Measurements from ENCODE around the gene ZNF621.
"Not testable (repeated sequence)": the region's sequence is repeated elsewhere in the genome, so short reads cannot be mapped to it uniquely, and the experiment has no call there.

Gene ZNF621

GRCh38 chr3:40518067-40518466 is 6.7 kb upstream of the ZNF621 start:
- H3K4me3 Mint-ChIP-seq, result no peak overlapping the region
- H3K4me1 Mint-ChIP-seq (ENCODE audit: low read depth), result no peaks in the 10 kb centered on the region
- peaks cover 22% of the 10 kb centered on the region for H3K36me3 Mint-ChIP-seq (ENCODE audit: low read depth)
- H3K27me3 Mint-ChIP-seq (ENCODE audit: low read depth), result no peaks in the 10 kb centered on the region
- no peaks in the 10 kb centered on the region for H3K9me3 Mint-ChIP-seq
- no peak overlapping the region for H3K27ac Mint-ChIP-seq

- Mint-ChIP-seq H3K4me1 (ENCODE audit: low read depth) (peaks cover 2% of the 10 kb centered on the region), H3K27ac (no peak overlapping the region), H3K36me3 (ENCODE audit: low read depth) (peaks cover 19% of the 10 kb centered on the region), H3K4me3 (no peak overlapping the region), H3K9me3 (no peaks in the 10 kb centered on the region), H3K27me3 (ENCODE audit: low read depth) (no peaks in the 10 kb centered on the region)
These were observed 5.9 kb upstream of the ZNF621 start for GRCh38 chr3:40518848-40519247.

GRCh38 chr3:40521254-40521653 is 3.5 kb upstream of the ZNF621 start:
- Mint-ChIP-seq H3K27me3 (ENCODE audit: low read depth) (no peaks in the 10 kb centered on the region), H3K4me3 (no peak overlapping the region), H3K4me1 (ENCODE audit: low read depth) (peaks cover 17% of the 10 kb centered on the region), H3K9me3 (no peaks in the 10 kb centered on the region), H3K36me3 (ENCODE audit: low read depth) (peaks cover 7% of the 10 kb centered on the region), H3K27ac (no peak overlapping the region)

- Mint-ChIP-seq H3K9me3 (no peaks in the 10 kb centered on the region), H3K27ac (peak overlapping the region; percentile 76), H3K4me1 (ENCODE audit: low read depth) (peaks cover 24% of the 10 kb centered on the region), H3K27me3 (ENCODE audit: low read depth) (no peaks in the 10 kb centered on the region), H3K4me3 (no peak overlapping the region), H3K36me3 (ENCODE audit: low read depth) (peaks cover 17% of the 10 kb centered on the region)
These were observed 979 bp upstream of the ZNF621 start for GRCh38 chr3:40523781-40524180.

GRCh38 chr3:40524222-40524567 is 565 bp upstream of the ZNF621 start:
- H3K9me3 Mint-ChIP-seq, result no peaks in the 10 kb centered on the region
- H3K4me3 Mint-ChIP-seq, result peak overlapping the region; percentile 77
- peaks cover 21% of the 10 kb centered on the region for H3K36me3 Mint-ChIP-seq (ENCODE audit: low read depth)
- H3K27ac Mint-ChIP-seq, result peak overlapping the region; percentile 76
- H3K27me3 Mint-ChIP-seq (ENCODE audit: low read depth), result no peaks in the 10 kb centered on the region
- H3K4me1 Mint-ChIP-seq (ENCODE audit: low read depth), result peaks cover 26% of the 10 kb centered on the region

- Mint-ChIP-seq H3K4me3 (no peak overlapping the region), H3K4me1 (ENCODE audit: low read depth) (peaks cover 26% of the 10 kb centered on the region), H3K36me3 (ENCODE audit: low read depth) (peaks cover 63% of the 10 kb centered on the region), H3K9me3 (peaks cover 26% of the 10 kb centered on the region), H3K27me3 (ENCODE audit: low read depth) (no peaks in the 10 kb centered on the region), H3K27ac (no peak overlapping the region)
These were observed 3.7 kb downstream of the ZNF621 start for GRCh38 chr3:40528426-40528825.

GRCh38 chr3:40532252-40532651 is 7.5 kb downstream of the ZNF621 start:
- Mint-ChIP-seq H3K4me1 (ENCODE audit: low read depth) (peaks cover 7% of the 10 kb centered on the region), H3K27me3 (ENCODE audit: low read depth) (no peaks in the 10 kb centered on the region), H3K27ac (no peak overlapping the region), H3K9me3 (peaks cover 40% of the 10 kb centered on the region), H3K4me3 (no peak overlapping the region), H3K36me3 (ENCODE audit: low read depth) (peaks cover 84% of the 10 kb centered on the region)

GRCh38 chr3:40534283-40534682 is 9.5 kb downstream of the ZNF621 start:
- Mint-ChIP-seq H3K4me3 (no peak overlapping the region), H3K36me3 (ENCODE audit: low read depth) (peaks cover 83% of the 10 kb centered on the region), H3K4me1 (ENCODE audit: low read depth) (no peaks in the 10 kb centered on the region), H3K9me3 (peaks cover 53% of the 10 kb centered on the region), H3K27ac (no peak overlapping the region), H3K27me3 (ENCODE audit: low read depth) (no peaks in the 10 kb centered on the region)

GRCh38 chr3:40546816-40547215 is 22.1 kb downstream of the ZNF621 start:
- no peak overlapping the region for H3K27ac Mint-ChIP-seq
- H3K4me3 Mint-ChIP-seq, result no peak overlapping the region
- no peaks in the 10 kb centered on the region for H3K4me1 Mint-ChIP-seq (ENCODE audit: low read depth)
- H3K9me3 Mint-ChIP-seq, result peaks cover 9% of the 10 kb centered on the region
- no peaks in the 10 kb centered on the region for H3K27me3 Mint-ChIP-seq (ENCODE audit: low read depth)
- H3K36me3 Mint-ChIP-seq (ENCODE audit: low read depth), result no peaks in the 10 kb centered on the region

- peaks cover 9% of the 10 kb centered on the region for H3K9me3 Mint-ChIP-seq
- no peak overlapping the region for H3K4me3 Mint-ChIP-seq
- H3K4me1 Mint-ChIP-seq (ENCODE audit: low read depth), result no peaks in the 10 kb centered on the region
- H3K36me3 Mint-ChIP-seq (ENCODE audit: low read depth), result no peaks in the 10 kb centered on the region
- no peak overlapping the region for H3K27ac Mint-ChIP-seq
- H3K27me3 Mint-ChIP-seq (ENCODE audit: low read depth), result no peaks in the 10 kb centered on the region
These were observed 25.4 kb downstream of the ZNF621 start for GRCh38 chr3:40550167-40550566.

- Mint-ChIP-seq H3K36me3 (ENCODE audit: low read depth) (no peaks in the 10 kb centered on the region), H3K4me3 (no peak overlapping the region), H3K4me1 (ENCODE audit: low read depth) (no peaks in the 10 kb centered on the region), H3K27me3 (ENCODE audit: low read depth) (no peaks in the 10 kb centered on the region), H3K9me3 (no peaks in the 10 kb centered on the region), H3K27ac (no peak overlapping the region)
These were observed 32.9 kb downstream of the ZNF621 start for GRCh38 chr3:40557575-40558161.

GRCh38 chr3:40562482-40562881 is 37.7 kb downstream of the ZNF621 start:
- H3K36me3 Mint-ChIP-seq (ENCODE audit: low read depth); H3K4me3 Mint-ChIP-seq; H3K9me3 Mint-ChIP-seq; H3K27me3 Mint-ChIP-seq (ENCODE audit: low read depth); H3K4me1 Mint-ChIP-seq (ENCODE audit: low read depth); H3K27ac Mint-ChIP-seq: not testable (repeated sequence)

GRCh38 chr3:40565629-40566028 is 40.9 kb downstream of the ZNF621 start:
- H3K4me1 Mint-ChIP-seq (ENCODE audit: low read depth); H3K36me3 Mint-ChIP-seq (ENCODE audit: low read depth); H3K9me3 Mint-ChIP-seq; H3K4me3 Mint-ChIP-seq; H3K27ac Mint-ChIP-seq; H3K27me3 Mint-ChIP-seq (ENCODE audit: low read depth): not testable (repeated sequence)

GRCh38 chr3:40566694-40567093 is 41.9 kb downstream of the ZNF621 start:
- Mint-ChIP-seq H3K9me3 (no peaks in the 10 kb centered on the region), H3K27me3 (ENCODE audit: low read depth) (peaks cover 6% of the 10 kb centered on the region), H3K4me1 (ENCODE audit: low read depth) (no peaks in the 10 kb centered on the region), H3K27ac (no peak overlapping the region), H3K36me3 (ENCODE audit: low read depth) (no peaks in the 10 kb centered on the region), H3K4me3 (no peak overlapping the region)

- Mint-ChIP-seq H3K27ac (no peak overlapping the region), H3K4me3 (no peak overlapping the region), H3K4me1 (ENCODE audit: low read depth) (no peaks in the 10 kb centered on the region), H3K36me3 (ENCODE audit: low read depth) (no peaks in the 10 kb centered on the region), H3K9me3 (no peaks in the 10 kb centered on the region), H3K27me3 (ENCODE audit: low read depth) (peaks cover 17% of the 10 kb centered on the region)
These were observed 47.8 kb downstream of the ZNF621 start for GRCh38 chr3:40572588-40572987.

- Mint-ChIP-seq H3K27ac (no peak overlapping the region), H3K36me3 (ENCODE audit: low read depth) (no peaks in the 10 kb centered on the region), H3K9me3 (no peaks in the 10 kb centered on the region), H3K27me3 (ENCODE audit: low read depth) (peaks cover 17% of the 10 kb centered on the region), H3K4me3 (no peak overlapping the region), H3K4me1 (ENCODE audit: low read depth) (no peaks in the 10 kb centered on the region)
These were observed 49.3 kb downstream of the ZNF621 start for GRCh38 chr3:40574050-40574449.
